GM21447 (cell line): Measurements from ENCODE around the gene RNF220.

ENCODE experiments used
- ATAC-seq: cut with Tn5 transposase; IDR thresholded peaks from one replicate; pipeline ENCODE4 v1.9.1; 2021; ENCODE audit not compliant: unreplicated experiment

The RNF220 gene

GRCh38 chr1:44575396-44575795, 170.3 kb downstream of the RNF220 start:
- no peak for ATAC-seq

GRCh38 chr1:44576456-44577150, 171.5 kb downstream of the RNF220 start:
- ATAC-seq, result no peak

- no peak for ATAC-seq
Observed at GRCh38 chr1:44581205-44581604, 176.2 kb downstream of the RNF220 start.

DNA sequence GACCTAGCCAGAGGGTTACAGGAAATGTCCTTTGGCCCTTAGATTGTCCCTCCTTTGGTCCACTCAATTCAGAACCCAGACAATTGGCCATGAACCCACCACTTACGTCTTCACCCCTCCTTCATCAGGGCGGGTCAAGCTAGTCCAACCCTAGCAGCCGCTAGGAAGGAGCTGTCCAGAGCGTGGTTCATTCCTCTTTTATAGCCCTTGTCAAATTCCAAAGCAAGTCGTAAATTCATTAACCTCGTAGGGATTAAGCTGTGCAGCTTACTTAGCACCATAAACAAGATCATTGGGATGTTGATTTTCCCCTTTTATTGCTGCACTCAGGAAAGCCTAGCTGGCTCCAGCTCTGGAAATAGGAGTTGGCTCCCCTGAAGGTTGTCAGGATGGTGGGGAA, 179.1 kb downstream of the RNF220 start:
- ATAC-seq, result no peak

DNA sequence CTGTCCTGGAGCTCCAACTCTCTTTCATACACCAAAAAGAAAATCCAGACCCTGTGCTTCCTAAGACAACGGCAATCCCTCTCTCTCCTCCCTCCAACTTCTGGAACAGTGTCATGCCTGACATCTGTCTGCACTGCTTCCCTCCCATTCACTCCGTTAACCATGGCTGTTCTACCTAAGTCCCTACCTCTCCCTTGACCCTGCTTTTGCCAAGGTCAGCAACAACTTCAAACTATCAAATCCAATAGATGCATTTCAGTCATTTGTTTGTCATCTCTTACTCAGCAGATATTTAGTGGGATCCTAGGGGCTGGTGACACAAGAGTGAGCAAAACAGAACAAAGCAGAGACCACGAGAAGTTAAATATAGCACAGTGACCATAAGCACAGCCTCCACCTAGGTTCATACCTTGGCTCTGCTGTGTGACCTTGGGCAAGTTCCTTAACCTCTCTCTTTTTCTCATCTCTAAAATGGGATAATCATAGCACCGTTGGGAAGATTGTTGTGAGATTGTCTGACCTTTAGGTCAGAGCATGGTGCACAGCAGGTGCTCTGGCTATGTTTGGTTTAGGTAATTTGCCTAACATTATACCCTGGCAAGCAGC, 180.4 kb downstream of the RNF220 start:
- ATAC-seq, result no peak

DNA sequence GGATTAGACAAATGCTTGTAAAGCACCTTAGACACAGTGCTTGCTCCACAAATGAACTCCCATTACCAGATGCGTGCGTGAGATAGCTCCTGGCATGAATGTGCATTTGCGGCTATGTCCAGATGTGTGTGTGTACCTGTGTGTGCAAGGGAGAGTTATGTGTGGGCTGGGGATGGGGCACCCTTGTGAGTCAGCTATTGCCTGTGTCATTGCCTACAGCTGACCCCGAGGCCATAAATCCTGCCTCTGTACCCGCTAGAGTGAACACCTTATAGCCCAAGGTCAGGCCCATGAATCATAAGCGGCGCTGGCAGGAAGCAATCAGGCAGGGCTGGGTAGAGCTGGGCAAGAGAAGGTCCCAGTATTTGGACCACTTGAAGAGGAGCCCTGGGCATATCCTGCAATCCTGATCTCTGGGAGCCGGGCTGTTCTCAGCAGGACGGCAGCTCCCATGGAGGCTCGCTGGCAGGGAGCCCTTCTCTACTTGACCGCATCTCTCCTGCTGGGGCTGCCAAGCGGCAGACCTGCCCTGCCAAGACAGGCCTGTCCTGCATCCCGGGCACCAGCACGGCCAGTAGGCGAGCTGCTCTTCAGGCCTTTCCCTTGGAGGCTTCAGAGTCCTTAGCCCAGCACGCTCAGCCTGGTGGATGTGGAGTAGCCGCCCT, 182.9 kb downstream of the RNF220 start:
- ATAC-seq, result no peak

GRCh38 chr1:44588551-44589210, 183.6 kb downstream of the RNF220 start:
- ATAC-seq, result no peak

DNA sequence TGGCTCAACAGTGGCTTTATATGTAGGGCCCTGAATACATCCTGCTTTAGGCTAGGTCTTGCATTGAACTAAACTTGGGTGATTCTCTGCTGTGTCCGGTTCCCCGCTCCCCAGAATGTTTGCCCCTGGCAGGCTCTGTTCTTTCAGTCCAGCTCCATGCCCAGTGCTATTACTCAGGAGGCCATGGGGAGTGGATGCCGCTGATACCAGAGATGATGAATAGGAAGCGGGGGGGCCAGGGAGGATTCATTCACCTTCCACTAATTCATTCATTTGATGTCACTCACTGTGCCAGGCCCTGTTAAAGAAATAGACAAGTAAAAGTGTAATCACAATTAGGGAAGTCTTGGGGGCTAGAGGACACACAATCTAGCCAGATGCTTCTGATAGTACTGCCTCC, 185.4 kb downstream of the RNF220 start:
- no peak for ATAC-seq

DNA sequence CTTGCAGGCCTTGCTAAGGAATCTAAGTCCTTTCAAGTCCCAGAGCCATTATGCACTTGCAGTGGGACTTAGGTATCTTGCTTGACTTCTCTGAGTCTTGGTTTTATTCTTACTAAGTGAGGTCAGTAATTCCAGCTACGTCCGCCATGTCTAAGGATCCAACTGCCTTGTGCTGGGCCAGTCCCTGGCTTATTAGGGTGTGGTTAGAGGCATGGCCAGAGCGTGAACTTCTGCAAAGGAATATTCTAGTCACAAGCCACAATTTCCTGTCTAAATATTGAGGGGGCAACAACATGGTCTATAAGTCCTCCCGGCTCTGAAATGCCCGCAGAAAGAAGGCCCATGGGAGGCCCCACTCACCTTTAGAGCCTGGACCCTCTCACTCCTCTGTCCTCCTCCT, 186.3 kb downstream of the RNF220 start:
- no peak for ATAC-seq

GRCh38 chr1:44592208-44593145, 187.4 kb downstream of the RNF220 start:
- ATAC-seq, result no peak

GRCh38 chr1:44594353-44594752, 189.3 kb downstream of the RNF220 start:
- no peak for ATAC-seq

DNA sequence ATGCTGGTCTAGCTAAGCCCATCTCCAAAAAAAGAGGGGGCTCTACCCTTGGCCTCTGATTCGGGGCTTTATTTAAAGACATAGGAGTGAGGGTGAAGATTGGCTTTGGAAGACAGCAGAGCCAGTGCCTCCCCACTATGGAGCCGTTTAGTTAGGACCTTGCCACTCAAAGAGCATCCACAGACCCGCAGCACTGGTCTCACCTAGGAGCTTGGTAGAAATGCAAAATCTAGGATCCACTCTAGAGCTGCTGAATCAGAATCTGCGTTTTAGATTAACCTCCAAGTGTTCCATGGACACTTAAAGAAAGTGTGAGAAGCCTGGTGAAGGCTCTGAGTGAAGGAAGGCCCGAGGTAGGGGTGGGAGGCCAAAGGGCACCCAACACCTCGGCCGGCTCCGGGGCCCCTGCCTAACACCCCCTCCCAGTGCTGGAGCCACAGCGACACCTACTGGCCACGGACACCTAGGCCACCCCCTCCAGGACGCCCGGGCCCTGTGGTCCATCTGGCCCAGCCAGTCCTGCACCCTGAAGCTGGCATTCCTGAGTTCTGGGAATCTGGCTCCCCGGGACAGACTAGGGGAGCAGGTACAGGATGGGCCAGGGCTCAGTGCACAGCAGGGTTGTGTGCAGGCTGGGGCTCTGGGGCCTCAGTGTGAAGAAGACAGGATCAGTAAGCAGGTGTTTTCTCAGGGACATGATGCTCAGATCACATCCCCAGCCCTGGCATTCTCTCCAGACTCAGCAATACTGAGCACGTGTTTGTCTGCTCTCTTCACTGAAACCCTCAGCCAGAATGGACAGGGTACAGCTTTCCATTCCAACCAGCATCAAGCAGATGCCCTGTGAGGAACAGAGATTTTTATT, 190.0 kb downstream of the RNF220 start:
- ATAC-seq, result no peak

DNA sequence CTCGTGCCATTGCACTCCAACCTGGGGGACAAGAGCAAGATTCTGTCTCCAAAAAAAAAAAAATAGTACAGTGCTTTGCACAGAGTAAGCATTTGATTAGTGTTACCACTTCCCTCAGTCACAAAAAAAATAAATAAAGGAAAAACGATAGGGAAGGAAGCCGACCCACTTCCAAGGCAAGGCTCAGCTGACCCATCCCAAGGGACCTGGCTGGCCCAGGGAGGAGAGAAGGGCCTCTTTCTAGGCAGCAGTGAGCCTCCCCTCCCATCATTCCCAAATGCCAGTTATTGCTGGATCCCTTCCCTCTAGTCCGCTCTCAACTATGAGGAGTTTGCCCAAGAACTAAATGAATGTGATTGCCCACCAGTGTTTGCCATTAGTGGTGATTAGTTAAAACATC, 191.5 kb downstream of the RNF220 start:
- ATAC-seq, result no peak

GRCh38 chr1:44598167-44598566, 193.1 kb downstream of the RNF220 start:
- no peak for ATAC-seq

- no peak for ATAC-seq
Observed at GRCh38 chr1:44602634-44603628, 197.9 kb downstream of the RNF220 start.

DNA sequence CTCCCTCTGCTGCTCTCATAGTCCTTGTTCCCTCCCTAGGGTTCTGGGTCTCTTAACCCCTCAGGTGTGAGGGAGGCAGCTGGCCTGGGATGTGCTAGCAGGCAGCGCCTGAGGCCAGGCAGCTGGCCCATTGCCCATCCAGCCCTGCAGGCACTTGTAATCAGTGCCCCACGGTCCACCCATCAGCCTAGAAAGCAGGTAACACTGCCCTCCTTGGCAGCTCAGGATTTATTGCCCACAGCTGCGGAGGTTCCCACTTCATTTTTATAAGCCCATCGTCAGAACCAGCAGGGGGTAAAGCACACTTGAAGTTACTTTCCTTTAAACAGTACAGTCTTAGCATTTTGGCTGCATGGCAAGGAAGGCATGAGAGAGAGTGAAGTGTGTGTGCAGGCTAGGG, 198.7 kb downstream of the RNF220 start:
- no peak for ATAC-seq

GRCh38 chr1:44604157-44604955, 199.3 kb downstream of the RNF220 start:
- no peak for ATAC-seq
